ENCODE measurements around the gene GRAMD1A.
"Not testable (repeated sequence)": the region's sequence is repeated elsewhere in the genome, so short reads cannot be mapped to it uniquely, and the experiment has no call there.

Gene GRAMD1A

GRCh38 chr19:34976611-34977010 lies 23.5 kb upstream of the GRAMD1A start:
- DNase-seq (ENCODE audit: low read depth in 2 of 2): no peak

- no peak for DNase-seq (ENCODE audit: low read depth in 2 of 2)
Observed at GRCh38 chr19:34979819-34980640, 20.1 kb upstream of the GRAMD1A start.

DNA sequence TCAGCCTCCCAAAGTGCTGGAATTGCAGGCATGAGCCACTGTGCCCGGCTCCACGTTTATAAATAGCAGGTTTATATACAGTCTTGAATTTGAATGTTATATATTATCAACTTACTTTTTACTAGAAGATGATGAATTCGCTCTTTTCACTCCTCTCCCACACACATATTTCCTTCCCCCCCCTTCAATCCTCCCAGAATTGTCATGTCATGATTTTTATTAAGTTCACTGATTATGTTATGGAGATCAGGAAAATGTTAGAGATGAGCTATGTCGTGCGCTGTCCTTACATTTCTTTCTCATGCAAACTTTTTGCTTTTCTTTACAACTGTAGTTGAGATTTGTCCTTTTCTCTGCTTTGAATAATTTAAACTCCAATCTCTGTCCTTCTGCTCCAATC lies 17.8 kb upstream of the GRAMD1A start:
- DNase-seq (ENCODE audit: low read depth in 2 of 2): no peak

- DNase-seq (ENCODE audit: low read depth in 2 of 2): no peak
Observed at GRCh38 chr19:34983786-34984185, 16.3 kb upstream of the GRAMD1A start.

DNA sequence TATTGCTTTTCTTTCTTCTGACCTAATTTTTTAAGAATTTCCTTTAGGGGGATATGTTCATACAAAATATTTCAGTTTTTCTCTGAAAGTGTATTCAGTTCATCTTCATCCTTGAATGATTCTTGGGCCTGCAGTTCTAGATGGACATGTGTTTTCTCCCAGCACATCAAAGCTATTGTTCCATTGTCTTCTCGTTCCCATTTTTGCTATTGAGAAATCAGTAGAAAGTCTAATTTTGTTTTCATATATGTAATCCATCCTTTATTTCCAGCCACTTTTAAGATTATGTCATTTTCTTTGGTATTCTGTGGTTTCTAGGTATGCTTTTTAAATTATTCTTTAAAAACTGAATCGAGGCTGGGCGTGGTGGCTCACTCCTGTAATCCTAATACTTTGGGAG lies 15.8 kb upstream of the GRAMD1A start:
- no peak for DNase-seq (ENCODE audit: low read depth in 2 of 2)

- no peak for DNase-seq (ENCODE audit: low read depth in 2 of 2)
Observed at GRCh38 chr19:34985249-34986022, 14.7 kb upstream of the GRAMD1A start.

- DNase-seq (ENCODE audit: low read depth in 2 of 2): no peak
Observed at GRCh38 chr19:34988119-34988518, 12.0 kb upstream of the GRAMD1A start.

DNA sequence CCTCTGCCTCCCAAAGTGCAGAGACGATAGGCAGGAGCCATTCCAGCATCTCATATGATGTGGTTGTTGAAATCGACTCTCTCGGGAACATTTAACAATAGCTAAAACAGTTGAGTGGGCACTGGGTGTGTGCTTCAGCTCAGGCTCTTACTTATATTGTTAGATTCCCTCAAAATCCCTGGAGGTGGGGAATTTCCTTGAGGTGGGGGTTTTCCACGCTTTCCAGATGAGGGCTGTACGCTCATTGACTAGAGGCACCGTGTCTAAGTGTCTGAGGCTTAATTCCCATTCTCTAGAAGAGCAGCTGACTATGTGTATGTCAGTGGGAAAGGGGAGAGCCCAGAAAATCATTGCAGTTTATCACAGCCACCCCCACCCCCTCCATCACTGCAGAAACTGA lies 10.8 kb upstream of the GRAMD1A start:
- DNase-seq (ENCODE audit: low read depth in 2 of 2): no peak

DNA sequence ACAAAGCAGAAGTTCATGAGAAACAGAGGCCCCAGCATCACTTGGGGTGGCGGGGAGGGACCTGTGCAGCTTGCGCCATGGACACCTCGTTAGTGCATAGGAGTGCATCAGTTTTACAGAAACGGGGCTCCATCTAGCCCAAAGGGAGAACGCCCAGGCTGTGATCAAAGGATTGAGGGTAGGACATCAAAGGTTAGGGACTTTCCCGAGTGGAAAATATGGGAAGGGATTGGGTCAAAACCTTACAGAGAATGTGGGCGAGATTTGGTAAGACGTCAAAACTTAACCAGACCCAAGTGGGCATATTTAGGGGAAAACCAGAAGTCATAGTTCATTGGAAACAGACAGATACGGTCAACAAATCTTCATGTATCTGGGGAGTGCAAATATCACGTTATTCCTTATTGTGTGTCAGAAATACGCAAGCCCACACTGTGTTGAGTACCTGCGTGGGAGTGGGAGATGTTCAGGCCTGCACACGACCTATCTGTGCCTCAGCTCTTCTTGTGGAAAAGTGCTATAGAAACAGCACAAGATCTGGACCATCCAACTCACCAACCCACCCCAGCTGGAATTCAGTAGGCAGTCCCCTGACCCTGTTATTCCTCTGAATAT lies 9.4 kb upstream of the GRAMD1A start:
- DNase-seq (ENCODE audit: low read depth in 2 of 2): peak in 1 of 2 donors; percentile 38

DNA sequence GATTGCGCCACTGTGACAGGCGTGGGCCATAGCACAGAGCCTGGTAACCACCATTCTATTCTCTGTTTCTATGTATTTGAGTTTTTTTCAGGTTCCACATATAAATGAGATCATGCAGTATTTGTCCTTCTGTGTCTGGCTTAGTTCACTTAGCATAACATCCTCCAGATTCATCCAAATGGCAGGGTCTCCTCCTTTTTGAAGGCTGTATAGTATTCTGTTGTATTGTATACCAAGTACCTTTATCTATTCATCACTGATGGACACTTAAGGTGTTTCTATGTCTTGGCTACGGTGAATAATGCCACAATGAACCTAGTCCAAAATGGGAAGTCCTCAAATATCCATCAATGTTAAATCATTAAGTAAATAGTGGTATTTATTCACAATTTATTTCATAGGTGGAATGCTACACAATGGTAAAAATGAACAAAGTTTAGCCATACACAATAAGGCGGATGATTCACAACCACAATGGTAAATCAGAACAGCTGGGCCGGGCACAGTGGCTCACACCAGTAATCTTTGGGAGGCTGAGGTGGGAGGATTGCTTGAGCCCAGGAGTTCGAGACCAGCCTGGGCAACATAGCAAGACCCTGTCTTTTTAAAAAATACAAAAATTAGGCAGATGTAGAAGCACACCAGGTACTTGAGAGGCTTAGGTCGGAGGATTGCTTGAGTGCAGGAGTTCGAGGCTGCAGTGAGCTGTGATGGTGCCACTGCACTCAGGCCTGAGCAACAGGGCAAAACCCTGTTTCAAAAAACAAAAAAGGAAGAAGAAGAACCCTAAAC lies 8.4 kb upstream of the GRAMD1A start:
- DNase-seq (ENCODE audit: low read depth in 2 of 2): no peak

DNA sequence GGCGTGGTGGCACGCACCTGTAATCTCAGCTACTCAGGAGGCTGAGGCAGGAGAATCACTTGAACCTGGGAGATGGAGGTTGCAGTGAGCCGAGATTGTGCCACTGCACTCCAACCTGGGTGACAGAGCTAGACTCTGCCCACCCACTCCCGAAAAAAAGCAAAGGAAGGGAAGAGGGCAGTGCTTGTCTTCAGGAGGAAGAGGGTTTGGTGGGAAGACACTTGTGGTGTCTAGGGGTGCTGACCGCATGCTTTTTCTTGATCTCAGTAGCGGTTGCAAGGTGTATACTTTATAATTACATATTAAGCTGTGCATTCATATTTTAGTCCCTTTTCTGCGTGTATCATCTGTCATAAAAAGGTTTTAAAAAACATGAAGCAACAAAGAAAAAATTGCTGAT lies 7.5 kb upstream of the GRAMD1A start:
- not testable (repeated sequence) for DNase-seq (ENCODE audit: low read depth in 2 of 2)

- no peak for DNase-seq (ENCODE audit: low read depth in 2 of 2)
Observed at GRCh38 chr19:34994286-34994642, 5.9 kb upstream of the GRAMD1A start.

GRCh38 chr19:34994643-34995541 lies 5.2 kb upstream of the GRAMD1A start:
- no peak for DNase-seq (ENCODE audit: low read depth in 2 of 2)

GRCh38 chr19:34995551-34995950 lies 4.6 kb upstream of the GRAMD1A start:
- DNase-seq (ENCODE audit: low read depth in 2 of 2): no peak

- no peak for DNase-seq (ENCODE audit: low read depth in 2 of 2)
Observed at GRCh38 chr19:34997071-34997617, 3.0 kb upstream of the GRAMD1A start.

GRCh38 chr19:34998224-34998623 lies 1.9 kb upstream of the GRAMD1A start:
- not testable (repeated sequence) for DNase-seq (ENCODE audit: low read depth in 2 of 2)

DNA sequence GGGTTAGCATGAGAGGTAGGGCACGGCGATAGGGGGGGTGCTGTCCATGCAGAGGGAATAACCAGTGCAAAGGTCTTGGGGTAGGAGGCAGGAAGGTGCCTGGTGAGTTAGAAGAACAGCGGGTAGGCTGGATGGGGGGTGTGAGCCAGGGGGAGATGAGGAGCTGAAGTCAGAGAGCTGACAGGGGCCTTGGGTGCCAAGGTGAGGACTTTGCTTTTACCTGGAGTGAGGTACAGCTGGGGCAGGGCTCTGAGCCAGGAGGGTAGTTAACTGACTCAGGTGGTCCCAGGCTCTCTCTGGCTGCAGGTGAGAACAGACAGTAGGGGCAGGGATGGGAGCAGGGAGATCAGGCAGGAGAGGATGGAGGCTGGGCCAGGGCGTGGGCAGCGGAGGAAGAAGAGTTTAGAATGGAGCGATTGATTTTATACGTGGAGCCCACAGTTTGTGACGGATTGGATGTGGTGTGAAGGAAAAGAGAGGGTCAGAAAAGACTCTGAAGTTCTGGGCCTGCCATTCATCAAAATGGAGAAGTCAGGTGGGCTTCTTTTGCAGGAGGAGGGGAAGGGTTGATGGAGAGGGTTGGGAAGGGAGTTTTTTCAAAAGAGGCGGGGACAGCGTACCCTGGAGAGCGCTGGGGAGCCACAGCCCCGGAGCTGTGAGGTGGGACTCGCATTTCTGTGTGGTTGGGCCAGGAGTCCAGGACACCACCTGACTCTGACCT lies 1.2 kb upstream of the GRAMD1A start:
- no peak for DNase-seq (ENCODE audit: low read depth in 2 of 2)

- DNase-seq (ENCODE audit: low read depth in 2 of 2): no peak
Observed at GRCh38 chr19:35000338-35000646, 169 bp downstream of the GRAMD1A start.

DNA sequence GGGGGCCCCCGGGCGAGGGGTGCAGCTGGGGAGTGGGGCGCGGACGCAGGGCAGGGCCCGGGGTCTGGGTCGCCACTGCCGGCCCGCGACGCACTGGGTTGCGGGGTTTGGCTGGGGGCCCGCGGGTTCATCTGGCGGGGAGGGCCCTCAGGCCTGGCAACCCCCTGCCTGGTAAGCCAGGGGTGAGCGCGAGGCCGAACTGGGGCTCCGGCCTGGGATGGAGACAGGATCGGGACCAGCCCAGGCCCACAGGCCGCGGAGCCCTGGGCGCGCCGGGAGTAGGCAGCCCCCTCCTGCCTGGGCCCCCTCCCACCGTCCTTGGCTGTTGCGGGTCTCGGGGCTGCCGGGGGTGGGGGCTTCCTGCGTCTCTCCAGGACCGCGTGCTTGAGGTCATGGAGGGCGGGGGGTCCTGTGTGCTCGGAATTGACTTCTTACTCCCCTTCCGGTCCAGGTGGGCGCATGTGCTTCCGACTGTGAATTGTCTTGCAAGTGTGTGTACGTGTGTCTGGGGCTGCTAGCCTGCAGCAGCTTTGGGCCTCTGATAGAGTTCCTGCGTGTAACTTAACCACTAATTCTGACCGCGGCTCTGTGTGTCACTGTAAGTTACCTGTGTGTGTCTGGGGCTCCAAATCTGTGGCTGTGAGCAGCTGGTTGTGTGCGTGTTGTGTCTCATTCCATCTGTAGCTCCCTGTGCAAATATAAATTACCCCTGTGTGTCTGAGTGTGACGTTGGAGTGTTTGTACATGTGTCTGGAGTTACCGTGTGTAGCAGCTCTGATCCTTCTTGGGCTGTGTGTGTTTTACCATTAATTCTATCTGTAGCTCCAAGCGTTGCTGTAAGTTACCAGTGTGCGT lies 751 bp downstream of the GRAMD1A start:
- peak in 1 of 2 donors; percentile 44 for DNase-seq (ENCODE audit: low read depth in 2 of 2)
